OCI-LY7 (cell line): ENCODE data around the gene HCFC1R1. TPM values are rescaled to one million over a fixed set of nuclear protein-coding genes. Genes with fewer than 3 reads are reported as not detected.

Source experiments
- BruUV-seq: library from RNA; stranded (reverse); fragments of 400-500 nt; replicated peaks from 2 replicates; lab custom pipeline; 2021; lab: Mats Ljungman, UMichigan
- CTCF ChIA-PET: fragments of 300-600 bp; sonication (Branson Sonifier 250); formaldehyde crosslinking; loops from one replicate; lab custom pipeline; 2022; ENCODE audit warnings: antibody characterized with exemption; ENCODE audit not compliant: unreplicated experiment; lab: Charles Lee
- POLR2A ChIA-PET: fragments of 300-600 bp; sonication (Branson Sonifier 250); formaldehyde crosslinking; loops from one replicate; lab custom pipeline; 2022; ENCODE audit warnings: antibody characterized with exemption; lab: Charles Lee
- DNase-seq: peaks from one replicate; pipeline ENCODE4 v3.0.0-alpha.2; 2015; ENCODE audit warnings: low spot score
- H2AFZ ChIP-seq: fragments of 200-600 bp; sonication (generic), shearing (Covaris generic); 2 replicates; pipeline ENCODE4 v1.6.1; 2014; ENCODE audit warnings: mild to moderate bottlenecking, antibody characterized with exemption, low read length, moderate library complexity
- H3K27ac ChIP-seq: fragments of 200-600 bp; sonication (generic); 2 replicates; pipeline ENCODE4 v1.5.1; 2014; ENCODE audit warnings: mixed run types, low read depth, mild to moderate bottlenecking, moderate library complexity, low read length, inconsistent platforms; ENCODE audit not compliant: poor library complexity, severe bottlenecking
- H3K36me3 ChIP-seq: fragments of 200-600 bp; sonication (generic); 2 replicates; pipeline ENCODE4 v1.6.1; 2014; ENCODE audit warnings: mild to moderate bottlenecking, antibody characterized with exemption, low read length, moderate library complexity, mixed read lengths; ENCODE audit not compliant: insufficient read depth
- H3K4me1 ChIP-seq: fragments of 200-600 bp; sonication (generic); 2 replicates; pipeline ENCODE4 v1.5.1; 2014; ENCODE audit warnings: mild to moderate bottlenecking, low read length; ENCODE audit not compliant: insufficient read depth, poor library complexity, severe bottlenecking
- H3K4me2 ChIP-seq: fragments of 200-600 bp; sonication (generic); 2 replicates; pipeline ENCODE4 v1.6.1; 2014; ENCODE audit warnings: mild to moderate bottlenecking, low read length
- H3K4me3 ChIP-seq: fragments of 200-600 bp; sonication (generic); 2 replicates; pipeline ENCODE4 v1.5.1; 2014; ENCODE audit warnings: mild to moderate bottlenecking, low read depth, low read length; ENCODE audit not compliant: poor library complexity, severe bottlenecking
- H3K79me2 ChIP-seq: fragments of 200-600 bp; sonication (generic); 2 replicates; pipeline ENCODE4 v1.6.1; 2016; ENCODE audit warnings: low read depth, mild to moderate bottlenecking, low read length, moderate library complexity, mixed read lengths; ENCODE audit not compliant: insufficient read depth
- H3K9me2 ChIP-seq: fragments of 200-600 bp; sonication (generic); 2 replicates; pipeline ENCODE4 v1.6.1; 2016; ENCODE audit warnings: mild to moderate bottlenecking, low read length, mixed read lengths; ENCODE audit not compliant: insufficient read depth
- H3K9me3 ChIP-seq: fragments of 200-600 bp; sonication (generic); 2 replicates; pipeline ENCODE4 v1.6.1; 2014; ENCODE audit warnings: mild to moderate bottlenecking, mixed run types, low read length, mixed read lengths
- H4K20me1 ChIP-seq: fragments of 200-600 bp; sonication (generic); 2 replicates; pipeline ENCODE4 v1.6.1; 2014; ENCODE audit warnings: mild to moderate bottlenecking, antibody characterized with exemption, low read length, moderate library complexity, mixed read lengths; ENCODE audit not compliant: insufficient read depth
- EZH2phosphoT487 ChIP-seq: fragments of 200-600 bp; sonication (generic); IDR thresholded peaks from 2 replicates; pipeline ENCODE4 v1.6.1; 2018; ENCODE audit warnings: low read depth, borderline replicate concordance, mild to moderate bottlenecking, mixed run types, antibody characterized with exemption, low read length, moderate library complexity, mixed read lengths
- intact Hi-C: fragments of 100-400 bp; cut with micrococcal nuclease; formaldehyde crosslinking; loops from one replicate; pipeline ENCODE4 v1.10.0; 2022; ENCODE audit not compliant: unreplicated experiment
- total RNA-seq, 2 experiments: library from RNA; depleted of rRNA in 1 of 2; stranded (reverse); fragments of >200 nt in 1 of 2; shearing (Covaris generic) in 1 of 2; gene quantifications; 2 replicates each; pipeline ENCODE4 v1.2.3, GENCODE V29; 2014 to 2022
- TF ChIP-seq, protein P1 (sequence below): fragments of 200-600 bp; sonication (generic); conservative IDR thresholded peaks from 2 replicates; pipeline ENCODE4 v1.5.1; 2014; ENCODE audit warnings: mild to moderate bottlenecking, antibody characterized with exemption, low read length, moderate library complexity, mixed read lengths

HCFC1R1 gene
- total RNA-seq, 2 experiments from 2014 or later: 29.1 to 39.4 TPM

DNA sequence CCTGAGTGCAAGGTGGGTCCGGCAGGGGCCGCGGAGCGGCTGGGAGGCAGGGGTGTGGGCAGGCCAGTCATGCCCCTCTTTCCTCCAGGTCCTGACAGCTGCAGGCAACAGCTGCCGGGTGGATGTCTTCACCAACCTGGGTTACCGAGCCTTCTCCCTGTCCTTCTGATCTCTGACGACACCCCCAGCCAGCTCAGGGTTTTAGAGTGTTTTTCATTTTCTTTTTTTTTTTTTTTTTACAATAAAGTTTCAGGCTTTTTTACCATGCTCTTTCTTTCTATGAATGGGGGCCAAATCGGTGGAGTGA lies 3.7 kb upstream of the HCFC1R1 start:
- Histone ChIP-seq H3K9me2 (no peaks in the 10 kb centered on the region), H3K4me2 (no peak overlapping the region), H3K27ac (no peak overlapping the region), H4K20me1 (no peaks in the 10 kb centered on the region; the same call in 1 of the 2 replicates), H3K4me3 (no peak overlapping the region), H3K4me1 (peaks cover 21% of the 10 kb centered on the region), H2AFZ (no peak overlapping the region), H3K36me3 (peaks cover 16% of the 10 kb centered on the region), H3K79me2 (no peaks in the 10 kb centered on the region), H3K9me3 (no peaks in the 10 kb centered on the region)
- POLR2A ChIA-PET: interaction anchor here (0.6 to 1.1 kb wide), 2 partner anchors 8 to 108 kb away, joined by 3 read pairs; no protein-coding TSS in a partner anchor
- BruUV-seq: no TSS peak
- TF ChIP-seq, protein P1, sequence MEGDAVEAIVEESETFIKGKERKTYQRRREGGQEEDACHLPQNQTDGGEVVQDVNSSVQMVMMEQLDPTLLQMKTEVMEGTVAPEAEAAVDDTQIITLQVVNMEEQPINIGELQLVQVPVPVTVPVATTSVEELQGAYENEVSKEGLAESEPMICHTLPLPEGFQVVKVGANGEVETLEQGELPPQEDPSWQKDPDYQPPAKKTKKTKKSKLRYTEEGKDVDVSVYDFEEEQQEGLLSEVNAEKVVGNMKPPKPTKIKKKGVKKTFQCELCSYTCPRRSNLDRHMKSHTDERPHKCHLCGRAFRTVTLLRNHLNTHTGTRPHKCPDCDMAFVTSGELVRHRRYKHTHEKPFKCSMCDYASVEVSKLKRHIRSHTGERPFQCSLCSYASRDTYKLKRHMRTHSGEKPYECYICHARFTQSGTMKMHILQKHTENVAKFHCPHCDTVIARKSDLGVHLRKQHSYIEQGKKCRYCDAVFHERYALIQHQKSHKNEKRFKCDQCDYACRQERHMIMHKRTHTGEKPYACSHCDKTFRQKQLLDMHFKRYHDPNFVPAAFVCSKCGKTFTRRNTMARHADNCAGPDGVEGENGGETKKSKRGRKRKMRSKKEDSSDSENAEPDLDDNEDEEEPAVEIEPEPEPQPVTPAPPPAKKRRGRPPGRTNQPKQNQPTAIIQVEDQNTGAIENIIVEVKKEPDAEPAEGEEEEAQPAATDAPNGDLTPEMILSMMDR: no peak
- TF ChIP-seq EZH2phosphoT487: no peak
- intact Hi-C loops: no loop called here
- CTCF ChIA-PET: interaction anchor here (0.6 to 1.6 kb wide), 5 partner anchors 11 to 275 kb away, joined by 4 to 12 read pairs (median 5); partner anchors contain the start of gene SRRM2
- DNase-seq: no peak

DNA sequence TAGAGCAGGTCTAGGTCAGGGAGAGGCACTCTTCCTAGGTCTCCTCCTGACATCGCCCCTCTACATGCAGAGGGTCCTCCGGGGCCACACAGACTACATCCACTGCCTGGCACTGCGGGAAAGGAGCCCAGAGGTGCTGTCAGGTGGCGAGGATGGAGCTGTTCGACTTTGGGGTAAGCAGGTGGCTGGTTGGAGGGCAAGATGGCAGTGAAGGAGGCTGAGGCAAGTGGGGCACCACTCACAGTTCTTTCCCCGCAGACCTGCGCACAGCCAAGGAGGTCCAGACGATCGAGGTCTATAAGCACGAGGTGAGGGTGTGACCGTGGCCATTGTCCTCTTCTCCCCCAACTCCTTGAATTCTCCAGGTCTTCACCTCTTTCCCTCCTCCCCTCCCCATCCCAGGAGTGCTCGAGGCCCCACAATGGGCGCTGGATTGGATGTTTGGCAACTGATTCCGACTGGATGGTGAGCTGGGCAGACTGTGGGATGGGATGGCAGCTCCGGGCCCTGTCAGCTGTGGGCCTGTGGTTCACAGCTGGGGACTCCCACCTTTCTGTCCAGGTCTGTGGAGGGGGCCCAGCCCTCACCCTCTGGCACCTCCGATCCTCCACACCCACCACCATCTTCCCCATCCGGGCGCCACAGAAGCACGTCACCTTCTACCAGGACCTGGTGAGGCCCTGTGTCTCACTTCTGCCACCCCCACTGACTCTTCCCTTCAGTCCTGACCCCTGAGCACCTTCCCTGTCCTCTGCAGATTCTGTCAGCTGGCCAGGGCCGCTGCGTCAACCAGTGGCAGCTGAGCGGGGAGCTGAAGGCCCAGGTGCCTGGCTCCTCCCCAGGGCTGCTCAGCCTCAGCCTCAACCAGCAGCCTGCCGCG lies 3.1 kb upstream of the HCFC1R1 start:
- ChIA-PET CTCF (interaction anchor here (1.5 kb wide), 1 partner anchor 23 kb away, joined by 5 read pairs; no protein-coding TSS in a partner anchor), POLR2A (no interaction called here)
- Histone ChIP-seq H3K4me3 (no peak overlapping the region), H4K20me1 (no peaks in the 10 kb centered on the region; the same call in 1 of the 2 replicates), H3K9me2 (no peaks in the 10 kb centered on the region), H3K4me2 (no peak overlapping the region), H3K4me1 (peaks cover 27% of the 10 kb centered on the region), H3K27ac (no peak overlapping the region), H3K9me3 (no peaks in the 10 kb centered on the region), H2AFZ (no peak overlapping the region), H3K79me2 (no peaks in the 10 kb centered on the region), H3K36me3 (peaks cover 16% of the 10 kb centered on the region)
- intact Hi-C loops: no loop called here
- DNase-seq: no peak
- no peak for TF ChIP-seq EZH2phosphoT487
- TF ChIP-seq, protein P1: no peak
- BruUV-seq: no TSS peak

DNA sequence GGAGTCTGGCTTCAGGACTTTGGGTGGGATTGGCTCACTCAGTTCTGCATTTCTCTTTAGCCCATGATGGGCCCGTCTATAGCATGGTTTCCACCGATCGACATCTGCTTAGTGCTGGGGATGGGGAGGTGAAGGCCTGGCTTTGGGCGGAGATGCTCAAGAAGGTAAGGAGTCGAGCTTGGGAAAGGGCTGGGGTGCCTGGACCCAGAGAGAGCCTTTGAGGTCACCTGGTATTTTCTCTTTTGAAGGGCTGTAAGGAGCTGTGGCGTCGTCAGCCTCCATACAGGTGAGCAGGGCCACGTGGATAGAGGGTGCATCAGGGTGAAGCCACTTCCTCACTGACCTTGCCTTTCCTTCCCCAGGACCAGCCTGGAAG lies 2.2 kb upstream of the HCFC1R1 start:
- no peak for DNase-seq
- ChIA-PET CTCF (no interaction called here), POLR2A (no interaction called here)
- no peak overlapping the region for H3K4me2 ChIP-seq
- H3K79me2 ChIP-seq: no peaks in the 10 kb centered on the region
- no peaks in the 10 kb centered on the region; the same call in 1 of the 2 replicates for H4K20me1 ChIP-seq
- no peak overlapping the region for H2AFZ ChIP-seq
- H3K27ac ChIP-seq: no peak overlapping the region
- H3K4me1 ChIP-seq: peaks cover 35% of the 10 kb centered on the region
- H3K4me3 ChIP-seq: no peak overlapping the region
- H3K9me2 ChIP-seq: no peaks in the 10 kb centered on the region
- H3K36me3 ChIP-seq: peaks cover 16% of the 10 kb centered on the region
- no peaks in the 10 kb centered on the region for H3K9me3 ChIP-seq
- BruUV-seq: TSS peak; percentile 7
- TF ChIP-seq, protein P1: no peak
- TF ChIP-seq EZH2phosphoT487: no peak
- intact Hi-C loops: no loop called here
